HL-60 (cell line): ENCODE results near the gene NPHP4.

Experiments
- DNase-seq, 2 experiments: peaks; one replicate each; pipeline ENCODE4 v3.0.0-alpha.2; 2010 to 2020; ENCODE audit warnings: low read depth in 1 of 2, low spot score in 1 of 2
- H3K27ac ChIP-seq: fragments of 250-450 bp; sonication (Bioruptor Pico); replicated peaks from 2 replicates; pipeline ENCODE4 v1.5.1; 2020; ENCODE audit warnings: mild to moderate bottlenecking, moderate library complexity
- H3K27me3 ChIP-seq: fragments of 250-450 bp; sonication (Bioruptor Pico); 2 replicates; pipeline ENCODE4 v1.5.1; 2021; ENCODE audit warnings: mild to moderate bottlenecking, moderate library complexity; ENCODE audit not compliant: insufficient read depth, poor library complexity, severe bottlenecking
- H3K4me3 ChIP-seq: replicated peaks from 2 replicates; pipeline ENCODE4 v1.5.1; 2011; ENCODE audit warnings: mild to moderate bottlenecking, control low read depth, low read length; ENCODE audit not compliant: insufficient read depth
- CTCF ChIP-seq: IDR thresholded peaks from one replicate; pipeline ENCODE4 v1.5.1; 2011; ENCODE audit warnings: low read length, control low read depth, inconsistent platforms; ENCODE audit not compliant: insufficient read depth
- GABPA ChIP-seq: IDR thresholded peaks from 2 replicates; pipeline ENCODE4 v1.6.1; 2012; ENCODE audit warnings: low read depth
- POLR2AphosphoS5 ChIP-seq: IDR thresholded peaks from 2 replicates; pipeline ENCODE4 v1.6.1; 2012; ENCODE audit warnings: low read depth
- SPI1 ChIP-seq: IDR thresholded peaks from 2 replicates; pipeline ENCODE4 v1.6.1; 2012; ENCODE audit warnings: low read depth, mild to moderate bottlenecking, borderline replicate concordance
- TF ChIP-seq, protein P1 (sequence below): IDR thresholded peaks from 2 replicates; pipeline ENCODE4 v1.6.1; 2012; ENCODE audit warnings: low read depth; ENCODE audit not compliant: insufficient replicate concordance

NPHP4 gene

DNA sequence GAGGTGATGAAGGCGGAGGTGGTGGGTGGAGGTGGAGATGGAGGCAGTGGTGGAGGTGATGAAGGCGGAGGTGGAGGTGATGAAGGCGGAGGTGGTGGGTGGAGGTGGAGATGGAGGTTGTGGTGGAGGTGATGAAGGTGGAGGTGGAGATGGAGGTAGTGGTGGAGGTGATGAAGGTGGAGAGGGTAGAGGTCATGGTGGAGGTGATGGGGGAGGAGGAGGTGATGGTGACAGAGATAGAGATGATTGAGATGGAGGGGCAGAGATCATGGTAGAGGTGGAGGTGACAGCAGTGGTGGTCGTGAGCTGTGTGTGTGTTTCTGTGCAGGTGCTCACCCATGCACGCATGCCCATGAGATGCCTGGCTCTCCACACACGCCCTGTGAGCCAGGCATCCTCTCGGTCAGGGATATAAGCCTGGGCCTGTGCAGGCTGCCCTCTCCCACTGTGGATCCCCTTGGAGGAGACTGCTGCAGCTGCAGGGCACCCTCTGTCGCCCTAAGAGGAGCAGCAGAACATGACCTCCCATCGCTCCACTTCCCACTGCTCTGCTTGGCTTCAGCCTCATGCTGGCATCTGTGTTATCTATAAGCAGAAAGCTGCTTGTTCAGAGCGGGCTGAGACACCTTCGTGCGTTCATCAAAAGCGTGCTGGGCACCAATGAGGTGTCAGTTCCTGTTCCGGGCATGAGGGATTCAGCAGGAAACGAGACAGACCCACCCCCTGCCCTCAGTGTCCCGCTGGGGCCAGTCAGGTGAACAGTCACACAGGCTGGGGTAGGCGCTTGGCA is 20.5 kb upstream of the NPHP4 start:
- Histone ChIP-seq H3K27ac (no peak overlapping the region), H3K27me3 (no peaks in the 10 kb centered on the region), H3K4me3 (no peak overlapping the region)
- TF ChIP-seq, protein P1, sequence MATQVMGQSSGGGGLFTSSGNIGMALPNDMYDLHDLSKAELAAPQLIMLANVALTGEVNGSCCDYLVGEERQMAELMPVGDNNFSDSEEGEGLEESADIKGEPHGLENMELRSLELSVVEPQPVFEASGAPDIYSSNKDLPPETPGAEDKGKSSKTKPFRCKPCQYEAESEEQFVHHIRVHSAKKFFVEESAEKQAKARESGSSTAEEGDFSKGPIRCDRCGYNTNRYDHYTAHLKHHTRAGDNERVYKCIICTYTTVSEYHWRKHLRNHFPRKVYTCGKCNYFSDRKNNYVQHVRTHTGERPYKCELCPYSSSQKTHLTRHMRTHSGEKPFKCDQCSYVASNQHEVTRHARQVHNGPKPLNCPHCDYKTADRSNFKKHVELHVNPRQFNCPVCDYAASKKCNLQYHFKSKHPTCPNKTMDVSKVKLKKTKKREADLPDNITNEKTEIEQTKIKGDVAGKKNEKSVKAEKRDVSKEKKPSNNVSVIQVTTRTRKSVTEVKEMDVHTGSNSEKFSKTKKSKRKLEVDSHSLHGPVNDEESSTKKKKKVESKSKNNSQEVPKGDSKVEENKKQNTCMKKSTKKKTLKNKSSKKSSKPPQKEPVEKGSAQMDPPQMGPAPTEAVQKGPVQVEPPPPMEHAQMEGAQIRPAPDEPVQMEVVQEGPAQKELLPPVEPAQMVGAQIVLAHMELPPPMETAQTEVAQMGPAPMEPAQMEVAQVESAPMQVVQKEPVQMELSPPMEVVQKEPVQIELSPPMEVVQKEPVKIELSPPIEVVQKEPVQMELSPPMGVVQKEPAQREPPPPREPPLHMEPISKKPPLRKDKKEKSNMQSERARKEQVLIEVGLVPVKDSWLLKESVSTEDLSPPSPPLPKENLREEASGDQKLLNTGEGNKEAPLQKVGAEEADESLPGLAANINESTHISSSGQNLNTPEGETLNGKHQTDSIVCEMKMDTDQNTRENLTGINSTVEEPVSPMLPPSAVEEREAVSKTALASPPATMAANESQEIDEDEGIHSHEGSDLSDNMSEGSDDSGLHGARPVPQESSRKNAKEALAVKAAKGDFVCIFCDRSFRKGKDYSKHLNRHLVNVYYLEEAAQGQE: no peak
- no peak for TF ChIP-seq POLR2AphosphoS5
- no peak for TF ChIP-seq CTCF
- TF ChIP-seq SPI1: no peak
- no peak for TF ChIP-seq GABPA
- DNase-seq: no peak

DNA sequence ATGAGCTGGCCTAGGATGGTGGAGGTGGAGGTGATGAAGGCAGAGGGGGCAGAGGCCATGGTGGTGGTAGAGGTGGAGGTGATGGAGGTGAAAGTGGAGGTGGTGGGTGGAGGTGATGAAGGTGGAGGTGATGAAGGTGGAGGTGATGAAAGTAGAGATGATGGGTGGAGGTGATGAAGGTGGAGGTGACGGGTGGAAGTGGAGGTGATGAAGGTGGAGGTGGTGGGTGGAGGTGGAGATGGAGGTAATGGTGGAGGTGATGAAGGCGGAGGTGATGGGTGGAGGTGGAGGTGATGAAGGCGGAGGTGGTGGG is 19.7 kb upstream of the NPHP4 start:
- TF ChIP-seq, protein P1: no peak
- no peak for TF ChIP-seq GABPA
- TF ChIP-seq POLR2AphosphoS5: no peak
- TF ChIP-seq SPI1: no peak
- no peak for TF ChIP-seq CTCF
- no peaks in the 10 kb centered on the region for H3K27me3 ChIP-seq
- DNase-seq: no peak

DNA sequence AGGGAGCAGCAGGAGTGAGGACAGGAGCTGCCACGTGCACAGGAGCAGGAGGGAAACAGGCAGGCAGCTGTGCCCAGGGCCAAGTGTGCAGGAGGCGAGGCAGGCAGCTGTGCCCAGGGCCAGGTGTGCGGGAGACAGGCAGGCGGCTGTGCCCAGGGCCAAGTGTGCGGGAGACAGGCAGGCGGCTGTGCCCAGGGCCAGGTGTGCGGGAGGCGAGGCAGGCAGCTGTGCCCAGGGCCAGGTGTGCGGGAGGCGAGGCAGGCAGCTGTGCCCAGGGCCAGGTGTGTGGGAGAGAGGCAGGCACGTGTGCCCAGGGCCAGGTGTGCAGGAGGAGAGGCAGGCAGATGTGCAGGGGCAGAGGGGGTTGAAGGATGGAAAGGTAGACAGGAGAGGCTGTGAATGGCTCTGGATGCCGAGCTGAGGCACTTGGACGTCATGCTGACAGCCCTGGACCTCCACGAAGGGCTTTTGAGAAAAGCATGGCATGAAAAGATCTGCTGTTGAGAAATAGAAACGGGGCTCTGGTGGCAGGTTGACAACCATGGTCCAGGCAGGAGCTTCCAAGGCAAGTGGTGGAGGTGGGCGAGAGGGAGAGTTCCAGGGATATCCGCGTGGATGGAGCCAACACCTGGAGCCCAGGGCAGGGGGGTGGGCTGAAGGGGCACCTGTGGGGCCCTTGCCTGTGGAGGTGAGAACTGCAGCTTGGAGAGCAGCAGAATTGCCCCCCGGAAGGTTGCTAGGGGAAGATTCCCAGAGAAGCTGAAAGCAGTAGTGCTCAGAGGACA is 19.1 kb upstream of the NPHP4 start:
- TF ChIP-seq SPI1 (no peak), POLR2AphosphoS5 (no peak), GABPA (no peak), CTCF (no peak)
- TF ChIP-seq, protein P1: no peak
- no peak for DNase-seq
- Histone ChIP-seq H3K27ac (no peak overlapping the region), H3K4me3 (no peak overlapping the region), H3K27me3 (no peaks in the 10 kb centered on the region)

More for the DNA sequence above, 19.7 kb upstream of the NPHP4 start:
- no peak overlapping the region for H3K4me3 ChIP-seq
- no peak overlapping the region for H3K27ac ChIP-seq
